ENCODE measurements around the gene PAPPA2. TPM values are rescaled to one million over a fixed set of nuclear protein-coding genes. Genes with fewer than 3 reads are reported as not detected.

Gene PAPPA2
- total and polyA plus RNA-seq, 2 of the 8 experiments (the other 6 are each of a cell fraction or from before 2014, with no cell fraction given): 0.08 to 0.88 TPM

DNA sequence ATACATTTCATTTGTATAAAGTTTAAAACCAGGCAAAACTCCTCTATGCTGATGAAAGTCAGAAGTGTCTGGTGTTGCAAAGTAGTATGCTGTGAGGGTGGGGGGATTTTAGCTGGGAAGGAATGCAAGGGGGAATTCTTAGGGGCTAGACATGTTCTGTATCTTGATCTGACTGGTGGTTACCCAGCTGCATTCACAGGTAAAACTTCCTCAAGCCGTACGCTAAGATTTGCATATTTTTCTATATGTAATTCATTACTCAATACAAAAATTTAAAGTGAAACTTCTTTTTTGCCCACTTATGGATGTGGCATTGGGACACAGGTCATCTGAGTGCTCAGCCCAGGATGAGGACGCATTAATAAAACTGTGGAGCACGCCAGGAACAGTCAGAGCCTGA, 323.3 kb downstream of the PAPPA2 start (continued):
- TF ChIP-seq ZNF274 (IDR thresholded peaks at IDR 0.05; ENCODE audit: borderline replicate concordance, extremely low read depth, low read length): no peak
- TF ChIP-seq GTF2F1 (IDR thresholded peaks at IDR 0.05; ENCODE audit: borderline replicate concordance, low read depth, low read length): no peak
- TF ChIP-seq BRCA1 (IDR thresholded peaks at IDR 0.05; ENCODE audit: low read depth, low read length): no peak
